SK-N-SH (cell line): ENCODE results near the gene PKN3. TPM values are rescaled to one million over a fixed set of nuclear protein-coding genes. Genes with fewer than 3 reads are reported as not detected.

Source experiments
- CTCF ChIA-PET: fragments of 300-600, 350-600 bp; formaldehyde crosslinking; extraction: SDS; loops from one replicate; lab custom pipeline; 2021; lab: Yijun Ruan, JAX
- POLR2A ChIA-PET: fragments of 350-600 bp; sonication (Branson Sonifier 250); formaldehyde crosslinking; extraction: SDS; loops from one replicate; lab custom pipeline; 2020; ENCODE audit warnings: antibody characterized with exemption, inconsistent platforms; lab: Yijun Ruan, JAX
- DNase-seq: peaks from one replicate; pipeline ENCODE4 v3.0.0; 2012
- H2AFZ ChIP-seq: fragments of 200-600 bp; sonication (generic); 2 replicates; pipeline ENCODE4 v1.8.1; 2016; ENCODE audit warnings: antibody characterized with exemption, mild to moderate bottlenecking, low read depth
- H3F3A ChIP-seq: fragments of 200-600 bp; sonication (generic); replicated peaks from 2 replicates; pipeline ENCODE3; 2016; ENCODE audit warnings: antibody characterized with exemption, mild to moderate bottlenecking; ENCODE audit not compliant: insufficient read depth
- H3K27ac ChIP-seq, 2 experiments: fragments of 200-500 bp in 1 of 2; fragments of 200-600 bp in 1 of 2; sonication (Bioruptor generic) in 1 of 2; sonication (generic), shearing (Covaris generic) in 1 of 2; 2 replicates each; pipeline versions ENCODE4 v1.5.1 to v1.6.1; 2014 to 2016; ENCODE audit warnings: low read depth in 2 of 2, inconsistent platforms in 1 of 2, low read length in 1 of 2, mild to moderate bottlenecking in 1 of 2, mixed read lengths in 1 of 2
- H3K27me3 ChIP-seq: fragments of 200-600 bp; sonication (generic), shearing (Covaris generic); 2 replicates; pipeline ENCODE4 v1.6.1; 2016; ENCODE audit warnings: mixed run types; ENCODE audit not compliant: insufficient read depth
- H3K36me3 ChIP-seq, 2 experiments: fragments of 200-500 bp in 1 of 2; fragments of 200-600 bp in 1 of 2; sonication (Bioruptor generic) in 1 of 2; sonication (generic) in 1 of 2; replicated peaks in 1 of 2; 2 replicates each; pipeline versions ENCODE3 to v1.5.1; 2014 to 2016; ENCODE audit warnings: low read length in 1 of 2, mild to moderate bottlenecking in 1 of 2; ENCODE audit not compliant: insufficient read depth in 2 of 2, control insufficient read depth in 1 of 2
- H3K4me1 ChIP-seq, 2 experiments: fragments of 200-500 bp in 1 of 2; fragments of 200-600 bp in 1 of 2; sonication (Bioruptor generic) in 1 of 2; sonication (generic), shearing (Covaris generic) in 1 of 2; 2 replicates each; pipeline versions ENCODE4 v1.5.1 to v1.6.1; 2014 to 2016; ENCODE audit warnings: low read depth in 1 of 2, low read length in 1 of 2, mixed run types in 1 of 2; ENCODE audit not compliant: insufficient read depth in 2 of 2, control insufficient read depth in 1 of 2
- H3K4me2 ChIP-seq: fragments of 200-600 bp; sonication (generic), shearing (Covaris generic); 2 replicates; pipeline ENCODE4 v1.6.1; 2017; ENCODE audit warnings: mixed run types
- H3K4me3 ChIP-seq, 2 experiments: fragments of 200-500 bp in 1 of 2; fragments of 200-600 bp in 1 of 2; sonication (Bioruptor generic) in 1 of 2; sonication (generic), shearing (Covaris generic) in 1 of 2; 2 replicates each; pipeline versions ENCODE4 v1.5.1 to v1.8.1; 2014 to 2016; ENCODE audit warnings: low read depth in 2 of 2, inconsistent platforms in 1 of 2, low read length in 1 of 2, mild to moderate bottlenecking in 1 of 2, mixed read lengths in 1 of 2, moderate library complexity in 1 of 2
- H3K79me2 ChIP-seq: fragments of 200-600 bp; sonication (generic); 2 replicates; pipeline ENCODE4 v1.8.1; 2017; ENCODE audit warnings: mild to moderate bottlenecking; ENCODE audit not compliant: insufficient read depth
- H3K9ac ChIP-seq: fragments of 200-600 bp; sonication (generic); 2 replicates; pipeline ENCODE4 v1.6.1; 2017; ENCODE audit warnings: mixed run types
- H3K9me2 ChIP-seq: fragments of 200-600 bp; sonication (generic); 2 replicates; pipeline ENCODE4 v1.6.1; 2017; ENCODE audit warnings: mixed run types
- H3K9me3 ChIP-seq: fragments of 200-600 bp; sonication (generic); 2 replicates; pipeline ENCODE4 v1.6.1; 2017; ENCODE audit warnings: mixed run types, mild to moderate bottlenecking, moderate library complexity
- H4K20me1 ChIP-seq: fragments of 200-600 bp; sonication (generic); 2 replicates; pipeline ENCODE4 v1.6.1; 2017; ENCODE audit warnings: mild to moderate bottlenecking, mixed run types; ENCODE audit not compliant: insufficient read depth
- CHD2 ChIP-seq: fragments of 150-350 bp; IDR thresholded peaks from 2 replicates; pipeline ENCODE4 v1.6.1; 2018; ENCODE audit warnings: low read length; ENCODE audit not compliant: partially characterized antibody
- ELF1 ChIP-seq: IDR thresholded peaks from 2 replicates; pipeline ENCODE4 v1.4.0; 2012
- FOXM1 ChIP-seq: IDR thresholded peaks from 2 replicates; pipeline ENCODE4 v1.4.0; 2012; ENCODE audit warnings: low read depth, mild to moderate bottlenecking
- GABPA ChIP-seq: IDR thresholded peaks from 2 replicates; pipeline ENCODE4 v1.4.0; 2012; ENCODE audit warnings: low read depth, mild to moderate bottlenecking
- MAX ChIP-seq: IDR thresholded peaks from 2 replicates; pipeline ENCODE4 v1.4.0; 2012; ENCODE audit warnings: low read depth
- MEF2A ChIP-seq: IDR thresholded peaks from 2 replicates; pipeline ENCODE4 v1.4.0; 2012; ENCODE audit warnings: low read depth, borderline replicate concordance
- MXI1 ChIP-seq: IDR thresholded peaks from 2 replicates; pipeline ENCODE4 v1.6.1; 2012; ENCODE audit warnings: mild to moderate bottlenecking, low read depth, low read length, improper control_type of control experiment
- NFIC ChIP-seq: IDR thresholded peaks from 2 replicates; pipeline ENCODE4 v1.4.0; 2012; ENCODE audit warnings: borderline replicate concordance
- PBX3 ChIP-seq: IDR thresholded peaks from 2 replicates; pipeline ENCODE4; 2012
- REST ChIP-seq: IDR thresholded peaks from 2 replicates; pipeline ENCODE4 v1.6.1; 2012; ENCODE audit warnings: mild to moderate bottlenecking, low read depth, low read length, moderate library complexity
- RXRA ChIP-seq: IDR thresholded peaks from 2 replicates; pipeline ENCODE4 v1.4.0; 2012; ENCODE audit warnings: low read depth, mild to moderate bottlenecking, borderline replicate concordance
- TAF1 ChIP-seq: IDR thresholded peaks from 2 replicates; pipeline ENCODE4 v1.6.1; 2012; ENCODE audit warnings: low read depth, mild to moderate bottlenecking, low read length, moderate library complexity, borderline replicate concordance
- YY1 ChIP-seq: IDR thresholded peaks from 2 replicates; pipeline ENCODE4 v1.4.0; 2012; ENCODE audit warnings: low read depth, mild to moderate bottlenecking
- ZBTB33 ChIP-seq: IDR thresholded peaks from 2 replicates; pipeline ENCODE4 v1.4.0; 2012; ENCODE audit warnings: low read depth, borderline replicate concordance
- WGBS: methylation state at CpG from one replicate; pipeline ENCODE4 v1.1.6; 2017; ENCODE audit warnings: low lambda C conversion rate; 5-methylcytosine and 5-hydroxymethylcytosine counted together
- polyA plus RNA-seq, 3 experiments: library from polyadenylated mRNA; depleted of rRNA; stranded (reverse); fragments of >200 nt; gene quantifications; 2 replicates each; pipeline ENCODE4 v1.2.3, GENCODE V29; 2012

The PKN3 gene
- polyA plus RNA-seq, 1 of the 3 experiments (the other 2 are of a cell fraction), result 7.8 TPM

GRCh38 chr9:128689820-128690683, 12.3 kb upstream of the PKN3 start:
- Histone ChIP-seq H3K9me2 (no peaks in the 10 kb centered on the region), H3K4me1 (peaks cover 3 to 6% of the 10 kb centered on the region in 2 experiments; a peak in 2 of 4 replicates), H3K27me3 (no peaks in the 10 kb centered on the region), H3K9ac (peak overlapping the region; percentile 88), H2AFZ (no peak overlapping the region), H3K4me2 (peak overlapping the region; percentile 90), H3K9me3 (no peaks in the 10 kb centered on the region), H3K36me3 (peaks cover 37 to 43% of the 10 kb centered on the region in 2 experiments), H3K4me3 (peak overlapping the region; percentile 76 to 97), H3K79me2 (peaks cover 45% of the 10 kb centered on the region), H4K20me1 (peaks cover 38% of the 10 kb centered on the region), H3K27ac (peak overlapping the region; percentile 57 to 93), H3F3A (peaks cover 23% of the 10 kb centered on the region)
- ChIA-PET CTCF (interaction anchor here (0.7 to 9.1 kb wide), 4 partner anchors 10 to 99 kb away, joined by 3 to 64 read pairs (median 3); partner anchors contain the start of gene PKN3), POLR2A (no interaction called here)
- TF ChIP-seq FOXM1, result no peak
- peak; percentile 73; the same call in 1 of the 2 replicates for TF ChIP-seq MXI1
- peak; percentile 33; the same call in 1 of the 2 replicates for TF ChIP-seq MAX
- peak; percentile 16; the same call in 1 of the 2 replicates for TF ChIP-seq YY1
- WGBS, result 3% methylated on average over 9 of the region's 83 CpGs
- DNase-seq, result peak; percentile 93

GRCh38 chr9:128690684-128691034, 11.6 kb upstream of the PKN3 start:
- POLR2A ChIA-PET, result no interaction called here
- WGBS, result 3% methylated on average over 5 of the region's 5 CpGs
- H3K36me3 ChIP-seq, result peaks cover 40 to 47% of the 10 kb centered on the region in 2 experiments

More at GRCh38 chr9:128690684-128691034, 11.6 kb upstream of the PKN3 start:
- Histone ChIP-seq H3K4me3 (peak overlapping the region; percentile 76 to 97), H3K79me2 (peaks cover 45% of the 10 kb centered on the region), H3K9me3 (no peaks in the 10 kb centered on the region), H3F3A (peaks cover 23% of the 10 kb centered on the region), H3K9ac (peak overlapping the region; percentile 88), H3K27ac (peak overlapping the region; percentile 57 to 82; a peak in 3 of 4 replicates), H2AFZ (no peak overlapping the region), H3K9me2 (no peaks in the 10 kb centered on the region), H4K20me1 (peaks cover 38% of the 10 kb centered on the region), H3K4me2 (peak overlapping the region; percentile 90), H3K4me1 (peaks cover 3 to 6% of the 10 kb centered on the region in 2 experiments; a peak in 2 of 4 replicates), H3K27me3 (no peaks in the 10 kb centered on the region)
- TF ChIP-seq TAF1, result no peak
- TF ChIP-seq RXRA, result no peak
- no peak for TF ChIP-seq GABPA
- no peak for TF ChIP-seq ELF1
- no peak for TF ChIP-seq MEF2A
- no peak for TF ChIP-seq REST
- TF ChIP-seq NFIC, result no peak
- TF ChIP-seq ZBTB33, result no peak
- TF ChIP-seq PBX3, result no peak
- no peak for TF ChIP-seq CHD2
- DNase-seq, result no peak
- CTCF ChIA-PET, result interaction anchor here (0.7 to 9.1 kb wide), 3 partner anchors 12 to 99 kb away, joined by 3 to 64 read pairs (median 3); partner anchors contain the start of gene PKN3
